Panc1 (cell line): ENCODE data around the gene DUSP16. TPM values are rescaled to one million over a fixed set of nuclear protein-coding genes. Genes with fewer than 3 reads are reported as not detected.

Experiments
- ATAC-seq: fragments of 200-7000 bp; cut with Tn5 transposase; 2 replicates; pipeline ENCODE4 v1.9.1; 2020; ENCODE audit warnings: mild to moderate bottlenecking, moderate library complexity
- BruUV-seq: library from RNA; stranded (reverse); fragments of 400-500 nt; replicated peaks from 2 replicates; lab custom pipeline; 2021; lab: Mats Ljungman, UMichigan
- CTCF ChIA-PET: fragments of 300-600 bp; sonication (Branson Sonifier 250); formaldehyde crosslinking; loops from one replicate; lab custom pipeline; 2022; ENCODE audit warnings: antibody characterized with exemption; lab: Charles Lee
- POLR2A ChIA-PET: fragments of 300-600 bp; sonication (Branson Sonifier 250); formaldehyde crosslinking; loops from one replicate; lab custom pipeline; 2022; ENCODE audit warnings: antibody characterized with exemption; lab: Charles Lee
- DNase-seq: peaks from one replicate; pipeline ENCODE4 v3.0.0-alpha.2; 2010; ENCODE audit warnings: low read depth, low spot score
- H3K27ac ChIP-seq: 2 replicates; pipeline ENCODE4 v1.5.1; 2011; ENCODE audit warnings: mild to moderate bottlenecking, low read length, inconsistent platforms
- H3K27me3 ChIP-seq: fragments of 200-500 bp; sonication (Bioruptor generic); 2 replicates; pipeline ENCODE4 v1.6.0; 2014; ENCODE audit warnings: low read length, inconsistent platforms; ENCODE audit not compliant: control insufficient read depth, insufficient read depth
- H3K36me3 ChIP-seq: fragments of 200-500 bp; sonication (Bioruptor generic); 2 replicates; pipeline ENCODE4 v1.5.1; 2014; ENCODE audit warnings: inconsistent platforms, mild to moderate bottlenecking, low read length, moderate library complexity; ENCODE audit not compliant: control insufficient read depth, insufficient read depth
- H3K4me1 ChIP-seq: 2 replicates; pipeline ENCODE4 v1.5.1; 2011; ENCODE audit warnings: inconsistent platforms, mild to moderate bottlenecking, low read length, moderate library complexity; ENCODE audit not compliant: control insufficient read depth, insufficient read depth
- H3K4me3 ChIP-seq, 2 experiments: 2 replicates each; pipeline ENCODE4 v1.5.1; 2011 to 2012; ENCODE audit warnings: low read depth in 2 of 2, low read length in 2 of 2, mild to moderate bottlenecking in 2 of 2, inconsistent platforms in 1 of 2, moderate library complexity in 1 of 2
- H3K9me3 ChIP-seq: fragments of 200-500 bp; sonication (Bioruptor generic); 2 replicates; pipeline ENCODE4 v1.5.1; 2014; ENCODE audit warnings: low read depth, mild to moderate bottlenecking, inconsistent platforms, low read length, moderate library complexity; ENCODE audit not compliant: control insufficient read depth, insufficient read depth
- CTCF ChIP-seq: fragments of 450-650 bp; IDR thresholded peaks from 2 replicates; pipeline ENCODE4 v1.5.1; 2017; ENCODE audit warnings: mild to moderate bottlenecking
- POLR2AphosphoS5 ChIP-seq: IDR thresholded peaks from 2 replicates; pipeline ENCODE4 v1.6.1; 2012; ENCODE audit warnings: mild to moderate bottlenecking, low read depth, low read length, moderate library complexity
- REST ChIP-seq, 2 experiments: IDR thresholded peaks; 2 replicates each; pipeline ENCODE4 v1.6.1; 2011 to 2012; ENCODE audit warnings: low read depth in 2 of 2, control low read depth in 1 of 2, low read length in 1 of 2, mild to moderate bottlenecking in 1 of 2, moderate library complexity in 1 of 2; ENCODE audit not compliant: insufficient read depth in 1 of 2
- SIN3A ChIP-seq: IDR thresholded peaks from 2 replicates; pipeline ENCODE4 v1.6.1; 2012; ENCODE audit warnings: low read depth, mild to moderate bottlenecking, low read length, moderate library complexity, borderline replicate concordance; ENCODE audit not compliant: insufficient read depth
- TCF7L2 ChIP-seq: IDR thresholded peaks from 2 replicates; pipeline ENCODE4 v1.6.1; 2011; ENCODE audit warnings: mild to moderate bottlenecking, low read depth, low read length, inconsistent platforms
- in situ Hi-C: cut with HindIII; loops from 2 replicates; pipeline ENCODE4 v1.10.0; 2016; ENCODE audit warnings: low sequenced_read_pairs, low pct_unique_long_range_greater_than_20kb
- intact Hi-C: fragments of 100-400 bp; cut with micrococcal nuclease; formaldehyde crosslinking; loops from one replicate; pipeline ENCODE4 v1.10.0; 2022; ENCODE audit not compliant: unreplicated experiment
- total RNA-seq: library from RNA; stranded (reverse); gene quantifications from one replicate; pipeline ENCODE4 v1.2.1, GENCODE V29; 2021; ENCODE audit not compliant: unreplicated experiment

The DUSP16 gene
- total RNA-seq, 1 experiment from 2014 or later = 12.9 TPM

- Histone ChIP-seq H3K27ac (no peak overlapping the region), H3K9me3 (no peaks in the 10 kb centered on the region), H3K4me3 (no peak overlapping the region), H3K36me3 (no peaks in the 10 kb centered on the region), H3K27me3 (no peaks in the 10 kb centered on the region), H3K4me1 (no peaks in the 10 kb centered on the region)
- POLR2A ChIA-PET = no interaction called here
- intact Hi-C loops = no loop called here
- ATAC-seq = no peak
- no peak for TF ChIP-seq POLR2AphosphoS5
- TF ChIP-seq CTCF = no peak
- TF ChIP-seq SIN3A = no peak
- TF ChIP-seq REST (IDR thresholded peaks at IDR 0.05; ENCODE audit: insufficient read depth in 1 of 2, low read depth in 2 of 2, low read length in 1 of 2) = no peak
- DNase-seq = no peak
- CTCF ChIA-PET = no interaction called here
- BruUV-seq = no TSS peak
- in situ Hi-C loops = no loop called here
Measured at GRCh38 chr12:12487490-12487889, 75.2 kb downstream of the DUSP16 start.

GRCh38 chr12:12486661-12487240, 75.9 kb downstream of the DUSP16 start:
- TF ChIP-seq REST (IDR thresholded peaks at IDR 0.05; ENCODE audit: insufficient read depth in 1 of 2, low read depth in 2 of 2, low read length in 1 of 2) (no peak), SIN3A (no peak), POLR2AphosphoS5 (no peak), CTCF (no peak), TCF7L2 (no peak)
- no peaks in the 10 kb centered on the region for H3K9me3 ChIP-seq
- H3K27me3 ChIP-seq = no peaks in the 10 kb centered on the region
- H3K36me3 ChIP-seq = no peaks in the 10 kb centered on the region
- DNase-seq = no peak
- no peaks in the 10 kb centered on the region for H3K4me1 ChIP-seq
- intact Hi-C loops = loop anchor here (1.0 kb wide), 1 partner anchor 21 kb away; no protein-coding TSS in a partner anchor
- H3K27ac ChIP-seq = no peak overlapping the region
- CTCF ChIA-PET = no interaction called here
- POLR2A ChIA-PET = no interaction called here
- in situ Hi-C loops = no loop called here
- no TSS peak for BruUV-seq
- no peak overlapping the region for H3K4me3 ChIP-seq
- no peak for ATAC-seq
